ENCODE results near the gene PCDHA11. TPM values are rescaled to one million over a fixed set of nuclear protein-coding genes. Genes with fewer than 3 reads are reported as not detected.
"Not testable (repeated sequence)": the region's sequence is repeated elsewhere in the genome, so short reads cannot be mapped to it uniquely, and the experiment has no call there.

PCDHA11 gene
- not detected for polyA plus RNA-seq (2013, experiment 1 of 2; ENCODE audit: insufficient read length)
- not detected for polyA plus RNA-seq (2013, experiment 2 of 2; ENCODE audit: insufficient read length)

GRCh38 chr5:140868721-140869554, at the start of gene PCDHA11:
PCDHA11 (plus strand) TSS chr5:140868957; CDS start chr5:140869104, 147 bp downstream.
- peak; percentile 8 for DNase-seq

- no peak for DNase-seq
These were observed 47.1 kb upstream of the PCDHA11 start, which contains the start of gene PCDHA5 for GRCh38 chr5:140821375-140822280. PCDHA5 (plus strand) TSS chr5:140821613.

- DNase-seq, result no peak
These were observed 46.5 kb upstream of the PCDHA11 start for GRCh38 chr5:140822281-140822629.

GRCh38 chr5:140822969-140823368, 45.8 kb upstream of the PCDHA11 start:
- DNase-seq, result not testable (repeated sequence)

- no peak for DNase-seq
These were observed 45.3 kb upstream of the PCDHA11 start for GRCh38 chr5:140823475-140823874.

GRCh38 chr5:140827704-140828361, 40.9 kb upstream of the PCDHA11 start, which contains the start of gene PCDHA6:
PCDHA6 (plus strand) TSS chr5:140827960; CDS start chr5:140828092, 132 bp downstream.
- DNase-seq, result peak; percentile 2

GRCh38 chr5:140828362-140828737, 40.4 kb upstream of the PCDHA11 start:
- DNase-seq, result no peak

- not testable (repeated sequence) for DNase-seq
These were observed 39.0 kb upstream of the PCDHA11 start for GRCh38 chr5:140829511-140830501.

GRCh38 chr5:140833993-140834392, 34.8 kb upstream of the PCDHA11 start, which contains the start of gene PCDHA7:
PCDHA7 (plus strand) TSS chr5:140834269; CDS start chr5:140834384, 115 bp downstream.
- peak; percentile 18 for DNase-seq

GRCh38 chr5:140834439-140835008, 34.2 kb upstream of the PCDHA11 start:
- not testable (repeated sequence) for DNase-seq

GRCh38 chr5:140835622-140836510, 32.9 kb upstream of the PCDHA11 start:
- DNase-seq, result no peak

GRCh38 chr5:140840978-140841962, 27.5 kb upstream of the PCDHA11 start, which contains the start of gene PCDHA8:
PCDHA8 (plus strand) TSS chr5:140841187; CDS start chr5:140841322, 135 bp downstream.
- DNase-seq, result no peak

GRCh38 chr5:140842798-140843733, 25.7 kb upstream of the PCDHA11 start:
- DNase-seq, result no peak

GRCh38 chr5:140848139-140849102, 20.3 kb upstream of the PCDHA11 start, which contains the start of gene PCDHA9:
PCDHA9 (plus strand) TSS chr5:140848382; CDS start chr5:140848496, 114 bp downstream.
- DNase-seq, result not testable (repeated sequence)

GRCh38 chr5:140849831-140850634, 18.7 kb upstream of the PCDHA11 start:
- not testable (repeated sequence) for DNase-seq

Data from fibroblast of skin of back (primary cell).